GM11168 (cell line): ENCODE data around the gene RFX3.
"Not testable (repeated sequence)": the region's sequence is repeated elsewhere in the genome, so short reads cannot be mapped to it uniquely, and the experiment has no call there.

Experiments
- in situ Hi-C: fragments of 300-500 bp; cut with MboI; formaldehyde crosslinking; loops from one replicate; pipeline ENCODE4 v1.12.0; 2022; ENCODE audit warnings: low sequenced_read_pairs; ENCODE audit not compliant: unreplicated experiment

The RFX3 gene

DNA sequence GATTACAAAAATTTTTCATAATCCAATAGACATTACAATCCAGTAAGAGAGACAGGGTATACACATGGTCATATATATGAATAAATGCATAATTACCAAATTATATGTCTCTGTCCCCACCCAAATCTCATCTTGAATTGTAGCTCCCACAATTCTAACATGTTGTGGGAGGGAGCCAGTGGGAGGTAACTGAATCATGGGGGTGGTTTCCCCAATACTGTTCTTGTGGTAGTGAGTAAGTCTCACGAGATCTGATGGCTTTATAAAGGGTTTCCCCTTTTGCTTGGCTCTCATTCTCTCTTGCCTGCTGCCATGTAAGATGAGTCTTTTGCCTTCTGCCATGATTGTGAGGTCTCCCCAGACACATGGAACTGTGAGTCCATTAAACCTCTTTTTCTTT is 221.4 kb downstream of the RFX3 start:
- in situ Hi-C loops = not testable (repeated sequence)

DNA sequence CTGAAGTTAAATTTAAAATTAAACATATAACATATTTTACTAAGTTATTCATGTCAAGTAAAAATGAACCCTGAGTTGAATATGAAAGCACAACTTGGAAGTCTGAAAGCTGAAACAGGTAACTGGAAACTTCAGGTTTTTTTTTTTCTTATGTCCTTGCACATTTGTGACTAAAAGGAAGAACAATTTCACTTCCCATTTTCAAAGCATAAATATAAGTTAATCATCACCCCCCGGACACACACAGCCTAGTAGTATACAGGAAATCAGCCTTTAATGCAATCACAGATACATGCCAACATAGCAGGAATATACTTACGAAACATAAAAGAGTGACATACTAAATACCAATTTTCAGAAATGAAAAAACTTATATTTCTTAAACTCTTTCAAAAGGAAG is 225.9 kb downstream of the RFX3 start:
- in situ Hi-C loops = no loop called here

DNA sequence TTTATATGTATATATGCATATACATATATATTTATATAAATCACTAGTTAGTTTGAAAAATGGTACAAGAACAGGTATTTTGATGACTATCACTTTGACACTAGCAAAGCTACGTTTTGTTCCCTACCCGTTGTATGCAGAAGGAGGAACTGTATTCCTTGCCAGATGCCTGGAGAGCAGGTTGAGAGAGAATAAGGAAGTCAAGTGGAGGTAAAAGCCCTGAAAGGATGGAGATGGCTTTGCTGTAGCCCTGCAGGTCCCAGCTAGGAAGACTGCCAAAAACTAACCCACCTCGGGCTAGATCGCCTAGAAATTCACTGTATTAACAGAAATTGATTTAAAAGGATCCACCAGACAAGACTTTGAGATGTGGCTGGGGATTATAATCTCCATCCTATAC is 229.3 kb downstream of the RFX3 start:
- in situ Hi-C loops = no loop called here

DNA sequence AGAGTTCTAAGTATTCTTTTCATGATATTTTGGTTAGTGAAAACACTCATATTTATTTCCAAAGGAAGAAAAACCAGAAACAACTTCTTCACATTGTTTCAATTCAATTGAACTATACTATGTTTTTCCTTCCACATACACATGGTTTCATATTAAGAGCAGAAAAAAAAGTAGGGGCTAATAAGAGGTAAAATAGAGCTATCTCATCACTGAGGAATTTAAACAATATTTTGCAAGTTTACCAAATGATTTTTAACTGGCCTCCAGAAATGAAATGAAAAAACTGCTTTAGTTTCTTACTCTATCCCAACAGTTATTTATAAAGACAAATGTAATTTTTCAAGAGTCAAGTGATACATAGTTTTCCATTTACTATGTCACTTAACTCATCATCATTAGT is 233.5 kb downstream of the RFX3 start:
- in situ Hi-C loops = no loop called here

DNA sequence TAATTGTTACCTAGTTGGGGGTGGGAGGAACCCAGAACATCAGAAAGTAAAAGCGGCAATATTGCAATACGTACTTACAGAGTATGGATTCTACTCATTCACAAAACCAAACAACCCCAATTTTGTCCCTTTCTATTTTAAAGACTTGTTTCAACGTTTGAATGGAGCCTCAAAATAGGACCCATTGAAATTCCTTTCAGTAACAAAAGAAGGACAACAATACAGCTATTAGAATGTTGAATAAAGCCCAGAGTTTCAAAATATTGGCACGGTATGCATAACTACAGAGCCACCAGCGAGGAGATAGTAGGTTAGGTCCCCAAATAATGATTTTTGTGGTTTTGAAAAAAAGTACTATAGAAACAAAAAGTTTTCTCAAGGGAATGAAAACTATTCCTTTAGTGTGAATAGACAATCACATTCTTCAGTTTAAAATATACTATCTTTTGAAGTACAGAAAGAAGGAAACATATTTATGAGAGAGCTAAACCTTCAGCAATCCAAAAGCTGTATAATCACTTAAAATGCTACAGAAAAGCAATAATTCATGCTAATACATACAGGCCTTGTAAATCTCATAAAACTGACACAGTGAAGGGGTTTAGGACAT is 235.5 kb downstream of the RFX3 start:
- in situ Hi-C loops = no loop called here

DNA sequence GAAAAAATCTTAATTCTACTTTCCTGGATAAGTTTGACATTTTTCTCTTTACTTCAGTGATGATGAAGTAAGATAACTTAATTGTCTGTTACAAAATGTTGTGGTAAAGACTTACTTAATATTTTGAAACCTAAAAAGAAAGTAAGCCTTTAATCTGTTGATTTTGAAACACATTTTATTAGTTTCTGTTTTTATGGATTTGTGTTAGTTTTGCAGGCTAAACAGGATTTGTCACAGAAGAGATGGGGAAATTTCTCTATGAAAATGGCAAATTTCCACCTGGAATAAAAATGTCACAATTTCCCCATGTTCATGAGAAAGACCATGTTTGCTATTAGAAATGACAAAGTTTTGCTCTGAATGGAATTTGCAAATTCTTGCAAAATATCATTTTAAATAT is 237.1 kb downstream of the RFX3 start:
- in situ Hi-C loops = no loop called here

DNA sequence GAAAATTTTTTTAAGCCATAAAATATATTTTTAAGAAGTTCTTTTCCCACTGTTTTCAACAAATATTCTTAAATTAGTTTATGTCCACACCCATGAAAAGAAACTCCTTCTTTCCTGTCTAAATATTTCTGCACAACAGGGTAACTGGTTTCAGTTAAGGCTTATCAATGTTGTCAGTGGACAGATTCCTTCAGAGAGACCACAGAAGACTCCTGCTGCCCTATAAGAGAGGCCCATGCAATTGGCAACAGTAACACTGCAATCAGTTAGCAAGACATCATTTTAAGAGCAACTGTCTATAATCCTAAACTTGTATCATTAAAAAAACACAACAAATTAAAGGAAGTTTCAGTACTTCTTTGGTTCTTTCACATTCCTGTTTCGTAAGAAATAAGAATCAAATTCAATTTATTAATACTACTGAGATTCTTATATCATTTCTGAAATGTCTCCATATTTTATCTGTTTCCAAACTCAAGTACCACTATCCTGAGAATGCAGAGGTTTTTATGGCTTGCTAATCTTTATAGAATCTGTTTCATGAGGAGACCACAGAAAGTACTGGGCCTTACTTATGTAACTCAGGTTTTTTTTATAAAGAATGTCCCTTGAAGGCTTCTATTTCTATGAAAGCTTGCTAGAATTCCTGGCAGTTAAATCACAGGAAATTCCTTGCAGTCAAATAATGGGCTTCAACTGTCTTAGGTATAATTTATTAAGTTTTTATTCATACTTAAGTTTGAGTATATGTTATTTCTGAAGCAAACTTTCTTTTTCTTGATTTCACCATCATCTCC is 240.2 kb downstream of the RFX3 start:
- in situ Hi-C loops = no loop called here

DNA sequence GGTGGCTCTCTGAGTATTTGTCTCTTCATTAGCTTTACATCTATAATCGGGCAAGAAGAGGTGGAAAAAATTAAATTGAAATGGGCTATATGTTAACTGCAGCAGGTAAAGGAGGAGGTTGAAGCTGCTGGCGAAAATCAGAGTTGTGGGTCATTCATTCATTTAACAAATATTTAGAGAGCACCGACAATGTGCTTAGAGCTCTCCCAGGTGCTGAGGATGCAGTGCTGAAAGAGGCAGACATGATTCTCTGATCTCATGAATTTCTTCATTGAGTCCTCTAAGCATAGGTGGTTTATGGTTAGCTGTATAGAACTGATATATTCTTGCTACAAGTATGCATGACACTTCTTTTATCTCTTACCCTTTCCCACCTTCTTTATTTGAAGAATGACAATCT is 243.4 kb downstream of the RFX3 start:
- in situ Hi-C loops = no loop called here

DNA sequence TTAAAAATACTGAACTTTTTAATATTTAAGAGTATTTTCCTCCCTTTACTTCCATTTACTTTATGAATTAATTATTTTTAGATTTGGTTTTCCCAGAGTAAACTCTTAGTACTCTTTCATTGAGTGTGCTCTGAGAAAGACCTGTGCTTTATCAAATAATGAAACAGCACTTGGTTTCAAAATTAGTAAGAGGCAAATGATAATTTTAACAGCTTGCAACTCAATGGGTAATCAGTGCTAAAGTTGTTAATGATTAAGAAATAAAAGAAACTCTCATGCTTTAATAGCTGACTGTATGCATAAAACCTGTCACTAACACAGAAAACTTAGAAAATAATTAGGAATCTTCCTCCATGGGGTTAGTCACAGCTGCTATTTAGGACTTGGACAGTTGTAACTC is 244.4 kb downstream of the RFX3 start:
- in situ Hi-C loops = no loop called here

DNA sequence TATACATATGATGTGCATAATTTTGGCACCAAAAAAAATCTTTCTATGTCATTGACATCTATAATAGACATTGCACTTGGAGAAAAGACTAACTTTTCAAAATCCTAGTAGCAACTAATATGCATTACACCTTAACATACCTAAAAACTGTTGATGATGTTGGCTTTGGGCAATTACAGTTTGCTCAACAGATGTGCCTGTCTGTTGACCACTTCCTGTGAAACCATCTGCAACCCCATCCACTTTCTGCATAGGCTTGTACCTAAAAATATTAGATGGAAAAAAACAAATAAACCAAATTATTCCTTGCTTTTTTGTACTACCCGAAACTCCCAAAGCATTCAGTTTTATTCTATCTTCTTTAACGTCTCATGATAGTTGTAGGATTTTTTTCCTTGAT is 248.6 kb downstream of the RFX3 start:
- in situ Hi-C loops = no loop called here

DNA sequence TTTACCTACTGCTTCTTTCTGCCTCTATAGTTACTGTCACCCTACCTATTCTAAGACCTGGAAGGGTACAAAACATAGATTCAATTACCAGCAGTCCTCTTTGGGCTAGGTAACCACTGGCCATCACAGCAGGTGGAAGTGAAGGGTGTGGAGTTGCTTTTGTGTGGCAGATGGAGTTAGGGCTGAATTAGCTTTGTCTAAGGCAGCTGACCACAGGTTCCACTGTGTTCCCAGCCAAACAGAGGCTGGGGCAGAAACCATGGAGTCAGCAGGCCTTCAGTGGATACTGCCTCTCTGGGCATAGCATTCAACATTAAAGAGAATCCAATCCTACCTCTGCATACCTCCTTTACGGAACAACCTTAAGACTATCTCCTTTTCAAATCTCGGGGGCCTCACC is 254.2 kb downstream of the RFX3 start:
- in situ Hi-C loops = no loop called here

DNA sequence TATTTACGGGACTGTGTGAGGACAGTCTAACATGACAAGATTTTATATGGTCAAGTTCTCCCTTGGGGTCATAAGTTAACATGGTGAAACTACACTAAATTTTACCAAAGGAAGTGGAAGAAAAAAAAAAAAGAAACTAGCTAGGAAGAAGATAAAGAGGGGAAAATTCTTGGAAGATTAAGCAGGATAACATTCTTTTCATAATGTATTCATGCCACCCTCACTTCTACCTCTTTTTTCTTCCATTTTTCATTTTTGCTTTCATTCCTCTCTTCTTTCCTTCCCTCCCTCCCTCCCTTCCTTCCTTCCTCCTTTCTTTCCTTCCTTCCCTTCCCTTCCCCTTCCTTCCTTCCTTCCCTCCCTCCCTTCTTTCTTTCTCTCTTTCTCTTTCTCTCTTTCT is 254.6 kb downstream of the RFX3 start:
- in situ Hi-C loops = no loop called here

DNA sequence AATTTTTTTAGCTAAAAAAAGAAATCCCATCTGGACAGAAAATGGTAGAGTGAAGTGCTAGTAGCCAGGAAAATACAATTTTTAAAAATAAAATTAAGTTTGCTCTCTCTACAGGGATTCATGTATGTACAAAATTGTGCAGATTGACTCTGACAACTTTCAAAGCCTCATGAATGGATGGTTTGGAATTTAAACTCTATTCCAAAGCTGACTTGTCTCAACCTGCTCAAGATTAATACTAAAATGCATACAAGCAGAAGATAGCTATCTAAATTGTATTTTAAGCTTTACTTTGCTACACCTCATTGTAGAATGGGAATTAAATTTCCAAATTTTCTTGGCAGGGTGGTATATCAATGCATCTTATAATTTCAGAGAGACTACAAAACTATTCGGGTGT is 257.6 kb downstream of the RFX3 start:
- in situ Hi-C loops = no loop called here

DNA sequence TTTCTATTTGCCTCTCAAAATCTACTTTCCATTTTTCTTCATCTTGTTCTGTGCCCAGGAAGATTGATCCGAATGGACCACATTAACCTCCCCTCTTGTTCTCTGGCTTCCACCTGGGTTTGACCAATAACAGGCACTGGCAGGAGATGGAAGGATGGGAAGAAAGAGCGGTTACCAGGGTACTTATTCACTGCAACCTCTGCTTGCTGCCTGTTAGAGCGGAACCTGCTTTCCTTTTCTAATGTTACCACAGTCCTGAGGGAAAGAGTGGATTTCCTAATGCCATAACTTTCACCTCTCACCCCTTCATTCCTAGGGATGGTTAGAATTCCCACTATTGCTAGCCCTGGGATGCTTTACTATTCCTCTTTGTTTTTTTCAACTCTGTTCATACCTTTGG is 262.1 kb downstream of the RFX3 start:
- in situ Hi-C loops = no loop called here

DNA sequence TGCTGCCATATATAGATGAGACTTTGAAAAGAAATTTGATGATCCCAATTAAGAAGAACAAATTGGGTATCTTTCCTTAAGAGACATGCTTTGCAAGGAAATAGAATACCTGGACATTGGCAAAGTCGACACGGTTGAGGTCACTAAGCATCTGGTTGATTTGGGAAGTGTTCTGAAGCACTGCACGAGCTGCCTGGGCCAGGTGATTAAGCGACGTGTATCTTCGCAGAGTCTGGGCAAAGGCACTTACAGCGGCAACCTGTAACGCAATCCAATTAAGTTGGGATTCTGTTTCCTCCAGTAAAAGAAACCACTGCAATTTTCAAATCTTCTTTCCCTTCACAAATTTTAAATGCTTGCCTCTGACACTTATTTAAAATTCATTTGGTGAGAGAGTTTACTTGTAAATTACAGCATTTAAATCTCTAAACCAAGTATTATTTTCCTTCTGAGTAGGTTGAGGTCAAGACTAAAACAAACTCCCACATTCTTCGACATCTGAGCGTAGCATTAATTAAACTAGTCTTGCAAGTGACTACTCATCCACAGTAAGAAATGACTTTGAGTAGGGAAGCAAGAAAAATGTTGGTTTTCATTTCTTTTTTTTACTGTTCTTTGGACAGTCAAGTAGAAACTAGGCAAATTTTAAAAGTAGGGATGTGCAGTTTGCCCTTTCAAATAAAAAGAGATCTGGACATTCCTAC is 262.8 kb downstream of the RFX3 start:
- in situ Hi-C loops = no loop called here

DNA sequence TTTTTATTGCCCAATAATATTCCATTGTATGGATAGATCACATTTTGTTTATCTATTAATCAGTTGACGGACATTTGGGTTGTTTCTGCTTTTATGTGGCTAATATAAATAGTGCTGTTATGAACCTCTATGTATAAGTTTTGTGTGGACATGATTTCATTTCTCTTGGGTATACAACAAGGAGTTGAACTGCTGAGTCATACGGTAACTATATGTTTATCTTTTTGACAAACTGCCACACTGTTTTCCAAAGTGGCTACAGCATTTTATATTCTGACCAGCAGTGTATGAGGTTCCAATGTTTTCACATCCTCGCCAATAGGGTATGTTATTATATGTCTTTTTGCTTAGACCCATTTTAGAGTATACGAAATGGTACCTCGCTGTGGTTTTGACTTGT is 264.3 kb downstream of the RFX3 start:
- in situ Hi-C loops = no loop called here

DNA sequence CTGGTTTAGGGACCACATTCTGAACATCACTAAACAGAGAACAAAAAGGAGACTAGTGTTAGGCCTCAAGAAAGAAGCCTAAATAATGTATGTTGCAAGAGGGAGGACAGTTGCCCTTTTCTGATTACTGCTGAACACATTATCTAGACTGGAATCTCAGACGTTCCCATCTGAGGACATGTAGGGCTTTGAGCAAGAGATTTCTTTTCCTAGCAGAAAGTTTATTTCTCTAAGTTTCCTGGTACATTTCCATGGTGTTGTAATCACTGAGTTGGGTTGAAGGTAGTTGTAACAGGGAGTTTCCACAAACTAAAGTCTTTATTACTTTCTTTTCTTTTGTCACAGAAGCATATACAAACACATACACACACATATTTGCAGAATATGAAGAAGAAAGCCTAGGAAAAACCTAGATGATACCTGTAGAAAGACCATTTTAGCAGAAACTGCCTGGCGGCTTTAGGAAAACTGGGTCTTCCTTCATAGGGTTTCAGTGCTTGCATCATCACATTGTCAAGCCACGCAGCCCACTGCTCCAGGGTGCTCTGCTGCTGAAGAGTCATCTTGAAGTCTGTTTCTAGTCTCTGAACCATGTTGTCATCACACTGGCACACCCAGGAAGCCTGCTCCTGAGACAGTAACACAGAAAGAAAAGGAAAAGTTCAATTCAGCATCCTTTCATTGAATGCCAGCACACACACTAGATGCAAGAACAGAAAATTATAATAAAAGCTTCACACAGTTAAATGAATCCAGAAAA is 269.1 kb downstream of the RFX3 start:
- in situ Hi-C loops = loop anchor here (10.0 kb wide), 1 partner anchor 188 kb away; no protein-coding TSS in a partner anchor

DNA sequence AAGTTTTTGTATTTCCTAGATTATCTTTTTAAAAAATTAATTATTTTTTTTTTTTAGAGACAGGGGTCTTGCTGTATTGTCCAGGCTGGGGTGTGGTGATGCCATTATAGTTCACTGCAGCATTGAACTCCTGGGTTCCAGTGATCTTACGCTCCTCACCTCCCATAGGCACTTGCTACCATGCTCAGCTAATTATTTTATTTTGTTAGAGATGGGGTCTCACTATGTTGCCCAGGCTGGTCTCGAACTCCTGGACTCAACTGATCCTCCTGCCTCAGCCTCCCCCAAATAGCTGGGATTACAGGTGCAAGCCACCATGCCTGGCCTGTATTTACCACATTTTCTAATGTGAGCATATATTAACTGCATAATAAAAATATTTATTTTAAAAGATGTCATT is 274.5 kb downstream of the RFX3 start:
- in situ Hi-C loops = loop anchor here (10.0 kb wide), 1 partner anchor 193 kb away; no protein-coding TSS in a partner anchor

DNA sequence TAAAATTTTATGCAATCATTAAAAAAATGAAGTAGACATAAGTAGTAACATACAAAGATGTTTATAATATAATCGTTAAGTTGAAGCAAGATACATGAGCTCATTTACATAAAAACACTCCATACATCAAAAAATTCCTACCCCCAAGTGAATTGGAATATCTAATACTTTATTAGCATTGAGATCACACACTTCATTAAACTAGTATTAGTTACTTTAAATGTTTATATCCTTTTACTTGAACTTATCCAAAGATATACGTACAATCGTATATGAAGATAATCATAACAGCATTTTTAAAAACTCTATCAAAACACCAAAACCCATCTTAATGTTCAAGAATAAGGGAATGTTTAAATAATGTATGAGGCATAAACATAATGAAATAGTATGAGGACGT is 275.1 kb downstream of the RFX3 start:
- in situ Hi-C loops = loop anchor here (10.0 kb wide), 1 partner anchor 194 kb away; no protein-coding TSS in a partner anchor

DNA sequence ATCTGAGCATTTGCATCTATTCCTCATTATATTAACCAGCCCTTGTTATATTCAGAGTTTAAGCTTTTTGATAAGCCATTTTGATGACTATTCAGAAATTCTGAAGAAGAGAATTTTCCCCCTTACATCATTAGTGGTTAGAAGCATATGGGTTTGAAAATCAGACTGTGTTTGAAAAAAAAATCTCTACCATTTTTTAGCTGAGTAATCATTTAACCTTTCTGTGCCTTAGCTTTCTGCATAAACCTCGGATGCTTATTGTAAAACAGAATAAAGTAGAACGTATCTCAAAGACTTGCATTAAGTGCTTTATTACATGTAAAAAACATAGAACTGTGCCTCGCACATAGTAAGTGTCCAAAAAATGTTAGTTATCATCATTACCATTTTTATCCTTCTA is 278.6 kb downstream of the RFX3 start:
- in situ Hi-C loops = no loop called here

DNA sequence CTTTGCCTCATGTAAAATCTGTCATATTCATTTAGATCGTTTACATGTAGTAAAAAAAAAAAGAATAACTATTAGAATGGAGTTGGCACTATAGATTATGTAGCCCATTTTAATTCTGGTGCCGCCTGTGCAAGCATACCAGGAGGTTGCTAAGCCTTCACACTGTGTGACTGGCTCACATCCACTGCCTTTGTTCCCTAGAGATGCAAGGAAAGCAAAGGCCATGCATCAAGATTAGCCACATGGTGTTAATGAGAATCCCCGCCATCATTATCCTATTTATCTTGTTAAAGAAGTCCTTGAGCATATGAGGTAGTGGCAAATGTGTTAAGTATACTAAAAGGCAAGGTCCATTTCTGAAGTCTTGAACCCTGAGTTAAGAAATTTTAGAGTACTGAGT is 279.6 kb downstream of the RFX3 start:
- in situ Hi-C loops = no loop called here
